Globus pallidus (tissue), 1 donor: ENCODE results near the gene PARD3B.

ENCODE experiments used
- DNase-seq: peaks from one replicate; pipeline ENCODE4 v3.0.0-alpha.2; 2015; ENCODE audit warnings: low spot score

The PARD3B gene

DNA sequence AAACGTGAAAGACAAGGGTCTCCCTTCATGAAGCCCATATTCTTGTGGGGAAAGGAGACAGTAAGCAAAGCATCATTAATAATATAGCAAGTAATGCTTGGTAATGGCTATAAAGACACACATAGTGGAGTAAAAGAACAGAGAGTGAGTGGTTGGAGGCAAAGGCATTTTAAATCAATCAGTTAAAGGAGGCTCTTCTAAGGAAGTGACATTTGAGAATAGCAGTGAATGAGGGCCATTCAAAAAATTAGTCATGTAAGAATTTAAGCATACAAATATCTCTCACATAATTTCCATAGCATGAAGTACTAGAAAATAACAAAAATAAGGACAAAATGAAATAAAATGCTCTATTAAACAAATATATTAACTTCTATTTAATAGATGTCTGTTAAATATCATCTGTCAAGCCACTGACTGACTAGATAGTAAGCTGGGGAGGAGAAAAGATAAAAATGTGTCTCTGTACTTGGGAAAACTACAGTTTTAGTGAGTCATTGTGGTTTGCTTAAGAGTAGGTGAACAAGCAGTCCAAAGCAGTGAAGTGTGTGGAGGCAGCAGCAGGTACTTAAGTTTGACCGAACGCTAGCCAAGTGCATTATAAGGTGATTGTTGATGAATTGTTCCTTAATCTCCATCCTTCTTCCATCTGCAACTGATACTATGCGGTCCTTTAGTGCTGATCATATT, 160.1 kb downstream of the PARD3B start:
- no peak for DNase-seq

DNA sequence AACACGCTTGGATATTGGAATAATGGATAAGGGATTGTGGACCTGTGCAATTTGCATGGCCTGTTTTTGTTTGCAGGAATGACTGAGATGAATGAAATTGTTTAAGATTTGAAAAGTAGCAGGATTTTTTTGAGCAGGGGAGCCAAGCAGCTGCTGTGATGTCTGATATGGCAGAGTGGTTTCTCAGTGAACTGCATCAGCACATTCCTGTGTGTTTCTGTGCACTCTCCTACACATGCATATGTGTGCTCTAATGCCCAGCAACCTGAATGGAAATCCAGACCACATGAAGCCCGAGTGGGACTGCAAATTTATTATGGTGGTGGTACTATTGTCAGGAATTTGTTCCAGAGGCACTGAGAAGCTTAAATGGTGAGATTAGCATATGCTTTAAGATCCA, 161.7 kb downstream of the PARD3B start:
- DNase-seq, result no peak

DNA sequence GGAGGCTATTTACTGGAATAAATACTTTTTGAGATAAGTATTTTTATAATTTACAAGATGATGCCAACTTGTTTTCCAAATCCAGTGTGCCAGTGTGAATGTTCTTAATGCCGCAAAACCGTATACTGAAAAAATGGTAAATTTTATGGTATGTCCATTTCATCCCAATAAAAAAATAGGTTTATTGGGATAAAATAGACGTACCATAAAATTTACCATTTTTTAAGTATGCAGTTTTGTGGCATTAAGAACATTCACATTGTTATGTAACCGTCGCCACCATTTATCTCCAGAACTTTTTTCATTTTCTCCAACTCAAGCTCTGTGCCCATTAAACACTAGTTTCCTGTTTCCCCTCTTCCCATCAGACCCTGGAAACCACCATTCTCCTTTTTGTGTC, 167.9 kb downstream of the PARD3B start:
- DNase-seq, result no peak

DNA sequence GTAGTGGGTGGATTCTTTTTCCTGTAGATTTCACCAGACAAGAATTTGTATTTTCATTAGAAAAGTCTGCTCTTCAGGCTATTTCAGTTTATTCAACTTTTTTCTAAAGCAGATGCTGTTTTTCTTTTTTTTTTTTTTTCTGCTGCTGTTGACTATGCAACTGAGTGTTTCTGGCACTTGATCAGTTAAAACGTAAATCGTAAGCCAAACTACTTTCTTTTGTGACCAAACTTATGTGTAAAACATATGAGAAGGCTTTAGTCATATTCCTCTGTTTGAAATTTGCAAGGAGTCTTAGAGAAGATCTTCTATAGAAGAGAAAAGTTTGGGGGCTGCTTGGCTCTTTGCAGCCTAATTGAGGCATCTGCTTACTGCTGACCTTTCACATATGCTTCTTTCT, 170.1 kb downstream of the PARD3B start:
- DNase-seq, result no peak

DNA sequence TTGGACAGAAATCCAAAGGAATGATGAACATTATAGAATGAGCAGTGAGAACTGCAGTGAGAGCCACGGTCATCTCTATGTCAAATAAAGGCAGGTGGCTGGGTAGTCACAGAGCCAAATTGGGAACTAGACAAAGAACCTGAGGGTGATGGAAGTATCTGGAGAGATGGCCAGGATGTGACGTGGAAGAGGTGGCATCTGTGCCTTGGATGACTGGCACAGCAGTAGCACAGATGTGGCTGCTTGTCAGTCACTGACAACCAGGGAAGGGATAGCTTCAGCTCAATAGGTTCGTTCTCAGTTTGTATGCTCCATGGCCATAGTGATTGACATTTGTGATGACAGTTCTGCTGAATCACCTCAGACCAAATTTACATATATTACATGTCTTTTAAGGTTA, 172.3 kb downstream of the PARD3B start:
- no peak for DNase-seq

DNA sequence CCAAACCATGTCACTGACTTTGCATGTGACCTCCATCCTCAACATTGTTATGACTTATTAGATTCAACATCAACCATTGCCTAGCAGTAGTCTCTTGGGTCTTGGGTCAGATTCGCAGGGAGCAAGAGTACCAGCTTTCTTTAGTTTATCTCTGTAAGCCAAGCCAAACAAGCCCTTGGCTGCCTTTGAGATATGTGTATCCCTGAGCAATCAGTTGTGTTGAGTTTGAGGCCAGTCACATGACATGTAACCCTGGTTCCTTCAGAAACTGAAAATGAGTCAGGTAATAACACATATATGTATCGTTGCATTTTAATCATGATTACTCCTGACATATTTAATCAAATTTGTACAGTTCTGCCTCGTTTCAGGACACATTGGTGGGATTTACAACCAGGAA, 173.3 kb downstream of the PARD3B start:
- DNase-seq, result no peak

DNA sequence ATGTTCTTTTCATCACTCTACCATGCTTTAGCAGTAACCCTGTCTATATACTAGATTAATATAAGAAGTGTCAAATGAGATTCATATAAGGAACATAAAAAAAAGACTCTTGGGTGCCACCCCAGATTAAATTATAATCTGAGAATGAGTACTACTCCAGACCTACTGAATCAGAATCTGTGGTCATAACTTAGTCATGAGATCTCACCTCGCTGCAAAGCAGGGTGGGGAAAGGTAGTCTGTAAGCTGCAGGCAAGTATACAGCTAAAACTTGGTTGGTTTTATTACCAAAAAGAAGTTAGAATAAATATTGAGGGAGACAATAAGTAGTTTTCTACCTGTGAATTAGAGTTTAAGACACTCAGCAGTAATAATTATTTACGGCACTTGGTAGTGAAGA, 175.6 kb downstream of the PARD3B start:
- DNase-seq, result no peak

DNA sequence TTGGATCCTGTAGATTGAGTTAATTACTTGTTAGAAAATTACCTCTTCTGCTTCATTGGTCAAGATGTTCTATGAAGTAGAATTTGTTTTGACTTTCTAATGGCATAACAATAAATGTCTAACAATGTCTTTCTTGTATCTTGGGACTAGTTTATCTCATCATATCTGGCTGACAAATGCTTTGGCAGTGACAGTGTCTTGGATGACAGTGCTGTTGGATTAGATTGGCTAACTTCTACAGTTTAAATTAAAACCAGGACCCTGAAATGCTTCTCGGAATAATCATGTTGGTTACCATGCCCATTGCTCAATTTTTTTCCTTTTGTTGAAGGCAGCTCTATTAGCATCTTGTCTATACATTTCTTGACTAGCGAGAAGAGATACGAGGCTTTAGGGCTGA, 176.9 kb downstream of the PARD3B start:
- DNase-seq, result no peak

DNA sequence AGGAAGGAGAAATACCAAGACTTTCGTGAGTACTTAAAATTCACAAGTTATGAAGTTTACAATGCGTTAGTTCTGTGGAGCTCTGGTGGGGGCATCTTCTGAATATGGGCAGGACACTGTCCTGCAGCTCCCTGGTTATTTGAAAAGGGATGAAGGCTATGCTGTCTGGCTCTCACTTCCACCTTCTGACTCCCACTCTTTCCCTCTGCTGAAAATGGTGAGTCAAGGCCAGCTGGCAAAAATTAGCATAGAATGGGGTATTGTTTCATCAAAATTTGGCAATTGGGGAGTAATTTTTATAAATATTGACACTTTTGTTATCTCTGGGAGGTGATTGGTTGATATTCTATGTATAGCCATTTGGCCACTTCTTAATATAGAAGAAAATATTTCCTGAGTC, 177.4 kb downstream of the PARD3B start:
- DNase-seq, result no peak

DNA sequence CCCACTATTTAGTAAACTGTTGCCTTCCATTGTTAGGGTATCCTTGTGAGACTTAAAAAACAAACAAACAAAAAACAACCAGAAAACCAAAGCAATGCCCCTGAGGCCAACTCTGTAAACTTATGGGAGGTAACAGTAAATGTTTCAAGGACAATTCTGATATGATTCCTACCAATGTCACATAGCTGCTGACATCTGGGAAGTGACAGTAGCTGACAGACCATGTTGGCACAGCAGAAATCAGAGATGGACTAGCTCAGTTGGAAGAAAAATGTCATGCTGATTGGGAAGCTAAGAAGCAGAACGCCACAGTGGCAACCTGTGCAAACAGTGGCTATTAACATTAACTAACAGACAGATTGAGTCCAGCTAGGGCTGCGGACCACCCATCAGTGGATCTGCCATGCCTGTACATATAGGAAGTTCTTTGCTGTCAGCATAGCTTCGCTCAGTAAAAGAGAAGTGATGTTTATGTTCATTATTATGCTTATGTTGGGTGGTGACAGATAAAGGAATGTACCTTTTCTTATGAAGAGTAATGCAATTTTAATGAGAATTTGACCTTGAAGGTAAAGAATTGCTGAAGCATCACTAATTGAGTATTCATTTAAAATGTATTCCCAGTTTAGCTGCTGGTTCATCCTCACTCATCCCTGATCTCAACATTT, 180.6 kb downstream of the PARD3B start:
- no peak for DNase-seq

DNA sequence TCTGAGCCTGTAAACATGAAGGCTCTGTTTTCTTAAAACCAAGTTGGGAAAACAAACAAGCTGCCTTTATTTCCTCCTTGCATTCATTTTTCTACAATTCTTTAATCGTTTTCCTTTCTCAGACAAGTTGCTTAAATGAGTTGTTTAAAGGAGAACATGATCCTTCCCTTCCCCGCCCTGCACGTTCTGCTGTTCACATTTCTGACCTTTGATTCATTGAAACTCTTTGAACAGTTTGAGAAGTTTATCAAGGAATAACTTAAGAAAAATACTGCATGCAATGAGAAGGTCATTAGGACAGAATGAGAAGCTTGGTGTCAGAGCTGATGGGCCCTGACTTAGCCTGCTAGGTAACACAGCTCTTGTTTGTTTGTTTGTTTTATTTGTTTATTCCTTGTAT, 181.6 kb downstream of the PARD3B start:
- DNase-seq, result no peak

DNA sequence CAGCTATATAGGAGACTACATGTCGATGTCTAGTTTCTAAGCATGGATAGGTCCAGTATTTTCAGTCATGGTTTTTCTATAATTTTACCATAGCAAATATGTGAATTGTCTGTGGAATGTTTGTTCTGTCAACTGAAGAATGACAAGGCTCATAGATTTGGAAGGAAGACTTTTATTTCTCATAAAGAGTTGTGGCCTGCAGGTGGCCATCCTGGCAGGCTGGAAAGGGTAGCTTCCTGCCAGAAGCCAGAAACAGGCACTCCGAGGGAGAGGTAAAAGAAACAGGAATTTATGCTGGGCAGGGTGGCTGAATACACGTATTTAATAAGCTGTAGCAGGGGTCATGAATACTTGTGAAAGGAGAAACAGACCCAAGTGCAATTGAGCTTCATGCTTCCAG, 182.1 kb downstream of the PARD3B start:
- no peak for DNase-seq

DNA sequence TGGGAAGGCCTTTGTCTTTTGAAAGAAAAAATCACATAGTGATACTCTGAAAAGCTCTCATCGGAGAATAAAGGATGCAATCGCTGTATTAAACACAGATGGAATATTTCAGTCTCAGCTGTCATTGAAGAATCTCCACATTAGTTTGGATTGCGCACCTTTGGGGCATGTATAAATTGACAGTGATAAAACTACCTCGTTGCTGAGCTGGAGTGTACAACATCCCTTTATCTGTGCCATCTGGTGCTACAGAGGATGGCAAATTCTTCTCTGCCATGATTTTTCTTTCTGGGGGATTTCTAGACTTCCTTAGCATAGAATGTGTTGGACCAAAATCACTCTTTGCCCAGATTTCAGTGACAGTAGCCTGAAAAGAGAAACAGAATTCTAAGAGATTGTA, 185.3 kb downstream of the PARD3B start:
- DNase-seq, result no peak

DNA sequence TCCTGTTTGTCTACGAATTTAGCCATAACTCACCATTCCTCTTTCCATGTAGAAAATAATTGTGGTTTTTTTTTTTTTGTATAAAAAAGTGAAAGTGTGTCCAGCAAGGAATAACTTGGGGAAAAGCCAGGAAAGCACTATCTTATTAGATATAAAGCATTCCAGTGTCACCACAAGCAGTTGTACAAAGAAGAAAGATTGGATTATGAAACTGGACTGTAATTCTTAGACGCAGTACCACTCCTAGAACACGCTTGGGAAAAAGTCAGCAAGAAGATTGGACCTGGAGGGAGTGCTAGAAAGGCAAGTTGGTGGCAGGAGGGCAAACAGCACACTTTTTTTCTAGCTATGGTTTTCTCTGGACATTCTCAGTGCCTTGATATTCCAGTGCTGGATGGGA, 186.7 kb downstream of the PARD3B start:
- DNase-seq, result no peak

DNA sequence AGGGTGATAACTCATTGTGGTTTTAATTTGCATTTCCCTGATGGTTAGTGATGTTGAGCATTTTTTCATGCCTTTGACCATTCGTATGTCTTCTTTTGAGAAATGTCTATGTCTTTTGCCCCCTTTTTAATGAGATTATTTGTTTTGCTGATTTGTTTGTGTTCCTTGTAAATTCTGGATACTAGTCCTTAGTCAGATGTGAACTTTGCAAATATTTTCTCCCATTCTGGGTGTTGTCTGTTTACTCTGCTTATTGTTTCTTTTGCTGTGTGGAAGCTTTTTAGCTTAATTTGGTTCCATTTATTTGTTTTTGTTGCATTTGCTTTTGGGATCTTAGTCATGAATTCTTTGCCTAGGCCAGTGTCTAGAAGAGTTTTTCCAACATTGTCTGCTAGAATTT, 192.0 kb downstream of the PARD3B start:
- DNase-seq, result no peak

DNA sequence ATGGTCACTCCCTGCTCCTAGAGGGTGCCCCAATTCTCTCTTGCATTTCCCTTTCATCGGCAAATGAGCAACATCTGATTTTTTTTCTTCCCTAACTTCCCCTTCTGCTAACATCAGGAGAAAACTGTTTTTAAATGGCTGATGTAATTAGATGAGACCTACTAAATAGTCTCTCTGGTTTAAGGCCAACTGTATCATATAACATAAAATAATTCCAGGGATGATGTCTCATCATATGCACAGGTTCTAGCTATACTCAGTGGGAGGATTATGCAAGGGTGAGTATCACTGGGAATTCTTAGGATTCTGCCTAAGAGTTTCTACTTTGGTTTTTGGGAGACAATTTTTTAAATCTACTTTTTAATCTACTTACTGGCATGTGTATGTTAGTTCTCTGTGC, 193.4 kb downstream of the PARD3B start:
- no peak for DNase-seq

DNA sequence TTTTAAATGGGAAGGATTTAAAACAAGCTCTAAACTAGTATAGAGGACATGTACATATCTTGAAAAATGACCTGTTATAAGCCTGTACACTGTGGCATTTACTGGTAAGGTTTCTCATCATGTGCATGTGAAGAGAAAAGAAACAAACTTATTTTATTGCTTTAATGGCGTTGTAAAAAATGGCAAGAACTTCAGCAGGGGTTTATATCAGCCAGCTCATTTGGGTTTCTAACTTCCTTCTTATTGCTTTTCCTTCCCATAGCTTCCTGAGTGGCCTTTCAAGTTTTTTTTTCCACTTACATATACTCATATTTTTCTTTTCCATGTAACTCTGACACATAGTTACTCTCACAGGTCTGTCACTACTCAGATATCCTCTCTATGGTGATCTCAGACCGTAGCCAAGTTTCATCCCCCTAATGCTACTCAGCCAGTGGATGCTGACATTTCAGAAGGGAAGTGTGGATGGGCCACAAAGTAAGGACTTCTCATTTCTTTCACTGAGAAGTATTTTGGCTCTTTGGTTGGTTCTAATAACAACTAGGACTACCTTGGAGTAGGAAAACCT, 198.2 kb downstream of the PARD3B start:
- DNase-seq, result no peak

DNA sequence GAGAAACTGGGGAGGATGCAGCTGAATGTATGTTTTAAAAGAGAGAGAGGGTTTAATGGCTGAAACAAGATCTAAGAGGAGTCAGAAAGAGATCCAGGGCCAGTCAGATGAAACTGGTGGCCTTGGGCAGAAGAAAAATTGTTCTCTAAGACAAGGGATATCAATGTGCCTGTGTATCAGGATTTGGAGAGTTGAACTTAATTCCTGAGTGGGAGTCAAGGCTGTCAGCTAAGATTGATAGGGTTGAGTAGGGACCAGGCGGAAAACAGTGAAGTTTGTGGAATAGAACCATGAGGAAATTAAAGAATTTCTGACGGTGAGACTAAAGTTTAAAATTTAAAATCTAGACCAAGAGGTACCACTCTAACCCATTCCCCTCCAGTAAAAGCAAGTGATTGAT, 199.2 kb downstream of the PARD3B start:
- no peak for DNase-seq

DNA sequence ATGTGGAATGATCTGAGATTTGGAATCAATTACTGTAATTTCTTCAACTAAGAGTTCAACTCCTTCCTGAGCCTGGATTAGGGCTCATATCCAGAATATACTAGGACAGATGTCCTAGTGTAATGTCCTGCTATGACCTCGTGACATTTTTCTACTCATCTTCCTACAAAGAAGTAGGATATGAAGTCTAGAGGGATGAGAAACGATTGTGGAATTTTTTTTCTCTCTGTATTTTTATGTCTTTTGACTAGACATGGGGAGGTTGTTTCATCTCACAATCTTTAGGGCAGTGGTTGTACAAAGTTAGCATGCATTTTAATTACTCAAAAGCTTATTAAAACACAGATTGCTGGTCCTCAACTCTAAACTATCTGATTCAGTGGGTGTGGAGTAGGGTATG, 203.0 kb downstream of the PARD3B start:
- DNase-seq, result no peak

DNA sequence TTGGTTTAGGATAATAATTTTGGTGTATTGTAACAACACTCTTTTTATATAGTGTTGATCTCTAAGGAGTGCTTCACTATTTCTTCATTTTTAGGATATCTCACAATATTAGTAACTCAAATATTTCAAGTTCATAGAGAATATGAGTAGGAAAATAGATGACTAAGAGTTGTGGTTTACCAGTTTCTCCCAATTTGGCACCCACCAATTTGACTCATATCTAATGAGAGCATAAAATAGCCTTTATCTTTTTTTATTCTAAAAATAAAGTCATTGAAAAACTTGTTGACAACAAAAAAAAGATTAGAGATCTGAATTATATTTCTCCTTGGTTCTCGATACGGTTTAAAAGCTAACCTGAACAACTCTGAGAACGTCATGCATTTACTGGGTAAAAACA, 204.0 kb downstream of the PARD3B start:
- no peak for DNase-seq

DNA sequence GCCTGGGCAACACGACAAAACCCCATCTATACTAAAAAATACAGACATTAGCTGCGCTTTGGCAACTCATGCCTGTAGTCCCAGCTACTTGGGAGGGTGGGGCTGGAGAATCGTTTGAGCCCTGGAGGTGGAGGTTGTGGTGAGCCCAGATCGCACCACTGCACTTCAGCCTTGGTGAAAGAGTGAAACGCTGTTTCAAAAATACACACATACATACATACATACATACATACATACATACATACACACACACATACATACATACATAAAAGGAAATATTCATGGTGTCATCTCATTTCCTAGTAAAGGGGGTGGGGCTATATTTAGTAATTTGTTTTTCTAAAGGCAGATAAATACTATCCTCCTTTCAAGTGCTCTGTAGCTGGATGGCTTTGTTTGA, 205.1 kb downstream of the PARD3B start:
- no peak for DNase-seq

DNA sequence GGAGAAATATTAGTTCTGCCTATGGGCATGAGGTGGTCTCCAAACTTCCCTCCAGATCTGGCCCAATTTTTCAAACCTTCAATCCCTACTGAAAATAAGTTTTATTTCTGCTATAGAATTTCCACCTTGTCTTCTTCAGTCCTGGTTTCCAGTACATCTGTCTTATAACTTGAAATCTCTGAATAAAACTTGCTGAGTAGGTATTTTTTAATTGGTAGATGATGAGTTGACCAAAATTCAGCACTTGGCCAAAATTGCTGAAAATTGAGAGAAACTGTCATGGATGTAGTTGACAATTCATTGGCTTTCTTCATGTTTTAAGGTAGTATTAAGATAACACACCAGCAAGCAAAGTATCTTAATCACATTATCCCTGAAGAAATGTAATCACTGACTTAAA, 206.2 kb downstream of the PARD3B start:
- DNase-seq, result no peak

DNA sequence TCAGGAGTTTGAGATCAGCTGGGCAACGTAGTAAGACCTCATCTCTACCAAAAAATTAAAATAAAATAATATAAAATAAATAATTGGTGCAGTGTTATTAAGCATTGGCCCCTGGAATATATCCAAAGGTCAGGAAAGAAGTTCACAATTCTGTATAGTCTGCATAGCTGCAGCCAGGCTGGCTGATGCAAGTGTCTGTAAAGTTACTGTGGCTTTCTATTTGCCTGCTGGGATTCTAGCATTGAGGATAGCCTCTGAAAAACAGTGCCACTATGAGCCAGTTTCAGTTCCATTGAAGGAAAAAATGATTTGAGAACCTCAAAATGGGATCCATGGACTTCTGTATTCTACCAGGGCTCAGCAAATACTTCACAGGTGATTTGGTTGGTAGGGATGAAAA, 208.6 kb downstream of the PARD3B start:
- no peak for DNase-seq

DNA sequence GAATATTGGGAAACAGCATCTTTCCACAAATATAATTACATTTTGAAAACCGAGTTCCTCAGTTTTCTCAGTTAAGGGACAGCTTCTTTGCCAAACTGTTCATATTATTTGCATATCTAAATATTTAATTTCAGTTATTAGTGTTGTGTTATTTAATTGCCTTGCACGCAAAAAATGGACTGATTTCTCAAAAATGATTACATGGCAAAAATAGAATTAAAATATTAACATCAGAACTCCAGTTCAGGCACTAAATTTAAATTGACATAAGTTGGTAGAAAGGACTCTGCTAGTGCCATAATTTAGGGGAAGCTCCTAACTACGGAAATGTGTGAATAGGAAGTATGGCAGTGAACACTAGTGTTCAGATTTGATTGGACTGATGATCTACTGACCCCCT, 209.6 kb downstream of the PARD3B start:
- no peak for DNase-seq
